ENCODE measurements around the gene SORBS1.
A peak's percentile ranks its signal among the peaks of the same experiment; 100 is the strongest.

Gene SORBS1

GRCh38 chr10:95505084-95505610 is 56.0 kb downstream of the SORBS1 start:
- no peaks in the 10 kb centered on the region for H3K27me3 Mint-ChIP-seq
- no peaks in the 10 kb centered on the region for H3K9me3 Mint-ChIP-seq
- no peaks in the 10 kb centered on the region for H3K36me3 Mint-ChIP-seq (ENCODE audit: low read depth)
- H3K27ac Mint-ChIP-seq, result no peak overlapping the region
- H3K4me3 Mint-ChIP-seq, result no peak overlapping the region
- no peaks in the 10 kb centered on the region for H3K4me1 Mint-ChIP-seq (ENCODE audit: low read depth)
- no peak for DNase-seq

- no peaks in the 10 kb centered on the region for H3K4me1 Mint-ChIP-seq (ENCODE audit: low read depth)
- no peaks in the 10 kb centered on the region for H3K9me3 Mint-ChIP-seq
- H3K27ac Mint-ChIP-seq, result no peak overlapping the region
- H3K27me3 Mint-ChIP-seq, result peaks cover 2% of the 10 kb centered on the region
- H3K36me3 Mint-ChIP-seq (ENCODE audit: low read depth), result no peaks in the 10 kb centered on the region
- no peak for DNase-seq
- no peak overlapping the region for H3K4me3 Mint-ChIP-seq
Observed at GRCh38 chr10:95504246-95504691, 56.9 kb downstream of the SORBS1 start.

- H3K27me3 Mint-ChIP-seq, result peaks cover 2% of the 10 kb centered on the region
- H3K27ac Mint-ChIP-seq, result no peak overlapping the region
- no peaks in the 10 kb centered on the region for H3K36me3 Mint-ChIP-seq (ENCODE audit: low read depth)
- no peaks in the 10 kb centered on the region for H3K4me1 Mint-ChIP-seq (ENCODE audit: low read depth)
- no peak for DNase-seq
- H3K4me3 Mint-ChIP-seq, result no peak overlapping the region
- H3K9me3 Mint-ChIP-seq, result no peaks in the 10 kb centered on the region
Observed at GRCh38 chr10:95503526-95503925, 57.6 kb downstream of the SORBS1 start.

- DNase-seq, result no peak
- Mint-ChIP-seq H3K9me3 (no peaks in the 10 kb centered on the region), H3K4me3 (no peak overlapping the region)
Observed at GRCh38 chr10:95503001-95503400, 58.2 kb downstream of the SORBS1 start.

GRCh38 chr10:95502377-95502776 is 58.8 kb downstream of the SORBS1 start:
- DNase-seq, result no peak
- peaks cover 2% of the 10 kb centered on the region for H3K27me3 Mint-ChIP-seq

More at GRCh38 chr10:95503001-95503400, 58.2 kb downstream of the SORBS1 start:
- no peak overlapping the region for H3K27ac Mint-ChIP-seq
- H3K36me3 Mint-ChIP-seq (ENCODE audit: low read depth), result no peaks in the 10 kb centered on the region
- H3K27me3 Mint-ChIP-seq, result peaks cover 2% of the 10 kb centered on the region
- no peaks in the 10 kb centered on the region for H3K4me1 Mint-ChIP-seq (ENCODE audit: low read depth)

GRCh38 chr10:95501203-95502094 is 59.7 kb downstream of the SORBS1 start:
- Mint-ChIP-seq H3K4me1 (ENCODE audit: low read depth) (no peaks in the 10 kb centered on the region), H3K27ac (no peak overlapping the region), H3K36me3 (ENCODE audit: low read depth) (no peaks in the 10 kb centered on the region), H3K4me3 (no peak overlapping the region), H3K27me3 (peaks cover 2% of the 10 kb centered on the region), H3K9me3 (no peaks in the 10 kb centered on the region)
- DNase-seq, result no peak

More at GRCh38 chr10:95502377-95502776, 58.8 kb downstream of the SORBS1 start:
- Mint-ChIP-seq H3K27ac (no peak overlapping the region), H3K4me1 (ENCODE audit: low read depth) (no peaks in the 10 kb centered on the region), H3K36me3 (ENCODE audit: low read depth) (no peaks in the 10 kb centered on the region), H3K4me3 (no peak overlapping the region), H3K9me3 (no peaks in the 10 kb centered on the region)

- no peaks in the 10 kb centered on the region for H3K36me3 Mint-ChIP-seq (ENCODE audit: low read depth)
- H3K4me1 Mint-ChIP-seq (ENCODE audit: low read depth), result no peaks in the 10 kb centered on the region
- no peak overlapping the region for H3K27ac Mint-ChIP-seq
- no peak for DNase-seq
- H3K4me3 Mint-ChIP-seq, result no peak overlapping the region
- H3K9me3 Mint-ChIP-seq, result no peaks in the 10 kb centered on the region
- peaks cover 2% of the 10 kb centered on the region for H3K27me3 Mint-ChIP-seq
Observed at GRCh38 chr10:95500649-95501048, 60.5 kb downstream of the SORBS1 start.

- Mint-ChIP-seq H3K36me3 (ENCODE audit: low read depth) (no peaks in the 10 kb centered on the region), H3K27me3 (peaks cover 2% of the 10 kb centered on the region), H3K9me3 (no peaks in the 10 kb centered on the region), H3K27ac (no peak overlapping the region), H3K4me3 (no peak overlapping the region), H3K4me1 (ENCODE audit: low read depth) (no peaks in the 10 kb centered on the region)
- no peak for DNase-seq
Observed at GRCh38 chr10:95500097-95500496, 61.1 kb downstream of the SORBS1 start.

GRCh38 chr10:95499482-95499989 is 61.6 kb downstream of the SORBS1 start:
- no peak for DNase-seq
- Mint-ChIP-seq H3K36me3 (ENCODE audit: low read depth) (no peaks in the 10 kb centered on the region), H3K4me1 (ENCODE audit: low read depth) (no peaks in the 10 kb centered on the region), H3K9me3 (no peaks in the 10 kb centered on the region), H3K27me3 (peaks cover 2% of the 10 kb centered on the region), H3K4me3 (no peak overlapping the region), H3K27ac (no peak overlapping the region)

GRCh38 chr10:95496951-95497350 is 64.2 kb downstream of the SORBS1 start:
- no peaks in the 10 kb centered on the region for H3K9me3 Mint-ChIP-seq
- no peak for DNase-seq
- peaks cover 2% of the 10 kb centered on the region for H3K27me3 Mint-ChIP-seq
- H3K36me3 Mint-ChIP-seq (ENCODE audit: low read depth), result no peaks in the 10 kb centered on the region
- no peak overlapping the region for H3K4me3 Mint-ChIP-seq
- H3K27ac Mint-ChIP-seq, result no peak overlapping the region
- no peaks in the 10 kb centered on the region for H3K4me1 Mint-ChIP-seq (ENCODE audit: low read depth)

- Mint-ChIP-seq H3K36me3 (ENCODE audit: low read depth) (no peaks in the 10 kb centered on the region), H3K9me3 (no peaks in the 10 kb centered on the region), H3K27me3 (peaks cover 2% of the 10 kb centered on the region), H3K4me1 (ENCODE audit: low read depth) (no peaks in the 10 kb centered on the region), H3K27ac (no peak overlapping the region), H3K4me3 (no peak overlapping the region)
- DNase-seq, result no peak
Observed at GRCh38 chr10:95496246-95496911, 64.8 kb downstream of the SORBS1 start.

GRCh38 chr10:95493862-95494261 is 67.3 kb downstream of the SORBS1 start:
- Mint-ChIP-seq H3K9me3 (no peaks in the 10 kb centered on the region), H3K27me3 (no peaks in the 10 kb centered on the region), H3K36me3 (ENCODE audit: low read depth) (no peaks in the 10 kb centered on the region), H3K27ac (no peak overlapping the region), H3K4me3 (no peak overlapping the region), H3K4me1 (ENCODE audit: low read depth) (no peaks in the 10 kb centered on the region)
- no peak for DNase-seq

GRCh38 chr10:95487994-95488393 is 73.2 kb downstream of the SORBS1 start:
- H3K4me1 Mint-ChIP-seq (ENCODE audit: low read depth), result peaks cover 10% of the 10 kb centered on the region
- no peak for DNase-seq
- H3K27me3 Mint-ChIP-seq, result no peaks in the 10 kb centered on the region
- H3K36me3 Mint-ChIP-seq (ENCODE audit: low read depth), result no peaks in the 10 kb centered on the region
- no peak overlapping the region for H3K4me3 Mint-ChIP-seq
- no peak overlapping the region for H3K27ac Mint-ChIP-seq
- H3K9me3 Mint-ChIP-seq, result no peaks in the 10 kb centered on the region

- Mint-ChIP-seq H3K27ac (peak overlapping the region; percentile 75), H3K9me3 (no peaks in the 10 kb centered on the region), H3K4me1 (ENCODE audit: low read depth) (peaks cover 14% of the 10 kb centered on the region), H3K4me3 (no peak overlapping the region), H3K36me3 (ENCODE audit: low read depth) (no peaks in the 10 kb centered on the region), H3K27me3 (no peaks in the 10 kb centered on the region)
- no peak for DNase-seq
Observed at GRCh38 chr10:95485056-95485844, 75.9 kb downstream of the SORBS1 start.
